Left forelimb (tissue), 1 donor: Measurements from ENCODE around the gene SLCO4A1.

Experiments
- DNase-seq: peaks from one replicate; pipeline ENCODE4 v3.0.0-alpha.2; 2018; ENCODE audit warnings: low spot score

The SLCO4A1 gene

DNA sequence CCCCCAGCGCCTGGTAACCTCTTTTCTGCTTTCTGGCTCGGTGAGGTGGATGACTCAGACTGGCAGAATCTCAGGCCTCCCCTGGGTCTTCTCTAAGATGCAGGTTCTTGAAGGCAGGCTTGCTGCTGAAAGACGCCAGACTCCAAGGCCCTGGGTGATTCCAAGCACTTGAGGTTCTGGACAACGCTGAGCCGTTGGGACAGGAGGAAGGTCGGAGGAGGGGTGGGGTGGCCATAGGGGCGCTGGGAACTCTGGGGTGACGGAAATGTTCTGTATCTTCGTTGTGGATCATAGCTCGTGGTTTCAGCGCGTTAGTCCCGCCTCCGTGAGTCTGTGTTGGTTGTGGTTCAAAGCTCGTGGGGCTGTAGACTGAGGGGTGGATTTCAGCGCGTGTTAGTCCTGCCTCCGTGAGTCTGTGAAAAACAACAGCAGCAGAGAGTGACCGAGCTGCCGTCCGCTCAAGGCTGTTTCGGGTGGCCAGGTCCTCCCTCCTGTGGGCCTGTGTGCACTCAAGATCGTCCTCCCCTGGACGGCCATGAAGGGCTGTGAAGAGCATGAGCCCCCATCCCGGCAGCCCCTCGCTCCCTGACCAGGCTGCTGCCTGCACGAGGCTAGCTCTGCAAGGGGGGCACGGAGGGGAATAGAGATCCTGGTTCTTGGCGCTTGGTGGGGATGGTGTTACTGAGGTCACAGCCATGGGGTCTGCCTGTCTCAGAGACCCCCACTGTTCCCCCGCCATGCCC lies 74.1 kb downstream of the SLCO4A1 start:
- DNase-seq, result no peak

DNA sequence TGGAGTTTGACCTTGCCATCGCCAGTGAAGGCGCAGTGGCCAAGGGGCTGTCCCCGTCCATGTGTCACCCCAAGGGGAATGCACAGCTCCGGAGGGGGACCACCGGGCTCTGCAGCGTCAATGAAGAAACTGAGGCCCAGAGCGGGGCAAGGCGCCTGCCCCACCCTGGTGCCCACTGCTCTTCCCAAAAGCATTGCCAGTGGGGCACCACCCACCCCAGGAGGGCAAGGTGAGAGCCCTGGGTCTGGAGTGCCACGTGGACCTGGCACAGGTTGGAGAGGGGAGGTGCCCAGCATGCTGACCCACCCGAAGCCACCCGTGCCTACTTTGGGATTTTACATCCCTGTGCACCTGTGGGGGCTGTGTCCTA lies 74.6 kb downstream of the SLCO4A1 start:
- no peak for DNase-seq

- DNase-seq, result no peak
Measured at GRCh38 chr20:62717933-62718332, 75.6 kb downstream of the SLCO4A1 start.

DNA sequence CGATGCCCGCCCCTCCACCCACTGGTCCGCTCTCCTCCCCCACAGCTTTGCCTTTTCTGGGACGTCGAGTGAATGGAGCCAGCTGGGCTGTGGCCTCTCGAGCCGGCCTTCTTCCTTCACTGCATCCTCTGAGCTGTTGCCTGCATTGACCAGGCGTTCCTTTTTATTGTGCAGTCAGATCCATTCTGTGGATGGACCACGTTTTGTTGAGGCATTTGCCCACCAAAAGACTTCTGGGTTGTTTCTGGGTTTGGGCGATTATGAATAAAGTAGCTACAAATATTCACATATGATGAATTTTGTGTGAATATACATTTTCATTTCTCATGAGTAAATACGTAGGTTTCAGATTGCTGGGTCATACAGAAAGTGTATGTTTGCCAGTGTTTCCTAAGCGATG lies 76.2 kb downstream of the SLCO4A1 start:
- no peak for DNase-seq

DNA sequence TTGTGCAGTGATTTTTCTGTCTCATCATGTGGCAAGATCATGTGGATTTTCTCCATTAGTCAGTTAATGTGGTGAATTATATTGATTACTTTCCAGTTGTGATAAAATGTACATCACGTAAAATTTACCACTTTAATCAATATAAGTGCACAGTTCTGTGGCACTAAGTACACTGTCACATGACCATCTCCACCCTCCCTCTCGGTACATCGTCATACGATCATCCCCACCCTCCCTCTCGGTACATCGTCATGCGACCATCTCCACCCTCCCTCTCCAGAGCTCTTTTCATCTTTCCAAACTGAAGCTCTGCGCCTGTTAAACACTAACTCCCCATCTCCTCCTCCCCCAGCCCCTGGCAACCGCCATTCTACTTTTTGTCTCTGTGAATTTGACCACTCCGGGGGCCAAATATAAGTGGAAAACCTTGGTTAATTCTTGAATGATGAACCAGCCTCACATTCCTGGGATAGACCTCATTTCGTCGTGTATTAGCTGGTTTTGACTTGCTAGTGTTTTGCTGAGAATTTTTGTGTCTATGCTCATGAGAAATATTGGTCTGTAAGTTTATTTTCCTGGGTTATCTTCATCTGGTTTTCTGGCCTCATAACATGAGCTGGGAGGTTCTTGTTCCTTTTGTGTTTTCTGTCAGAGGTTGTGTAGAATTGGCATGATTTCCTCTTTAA lies 77.1 kb downstream of the SLCO4A1 start:
- no peak for DNase-seq
